MM.1S (cell line): ENCODE results near the gene FAHD1.

Experiments used
- DNase-seq: peaks from one replicate; pipeline ENCODE4 v3.0.0-alpha.2; 2015
- H2AFZ ChIP-seq: fragments of 300-600 bp; sonication (generic); 2 replicates; pipeline ENCODE4 v1.6.0; 2016; ENCODE audit warnings: antibody characterized with exemption, low read length
- H3F3A ChIP-seq: fragments of 300-600 bp; sonication (generic); 2 replicates; pipeline ENCODE4 v1.6.1; 2016; ENCODE audit warnings: mild to moderate bottlenecking, antibody characterized with exemption, low read length, moderate library complexity, mixed read lengths; ENCODE audit not compliant: insufficient read depth
- H3K27ac ChIP-seq: fragments of 300-600 bp; sonication (generic); 2 replicates; pipeline ENCODE4 v1.5.1; 2016; ENCODE audit warnings: mild to moderate bottlenecking, low read length
- H3K27me3 ChIP-seq: fragments of 300-600 bp; sonication (generic); replicated peaks from 2 replicates; pipeline ENCODE4 v1.6.0; 2016; ENCODE audit warnings: low read length; ENCODE audit not compliant: insufficient read depth
- H3K36me3 ChIP-seq: fragments of 300-600 bp; sonication (generic); replicated peaks from 2 replicates; pipeline ENCODE4 v1.6.1; 2016; ENCODE audit warnings: mild to moderate bottlenecking, low read length, mixed read lengths; ENCODE audit not compliant: insufficient read depth
- H3K4me1 ChIP-seq: fragments of 300-600 bp; sonication (generic); 2 replicates; pipeline ENCODE4 v1.6.1; 2016; ENCODE audit warnings: low read length, mixed read lengths
- H3K4me2 ChIP-seq: fragments of 300-600 bp; sonication (generic); 2 replicates; pipeline ENCODE4 v1.6.0; 2016; ENCODE audit warnings: low read depth, low read length
- H3K4me3 ChIP-seq: fragments of 300-600 bp; sonication (generic); 2 replicates; pipeline ENCODE4 v1.5.1; 2016; ENCODE audit warnings: low read length, mixed read lengths
- H3K79me2 ChIP-seq: fragments of 300-600 bp; sonication (generic); 2 replicates; pipeline ENCODE4 v1.6.1; 2016; ENCODE audit warnings: mixed run types, low read length, mixed read lengths
- H3K9ac ChIP-seq: fragments of 300-600 bp; sonication (generic); 2 replicates; pipeline ENCODE4 v1.6.1; 2016; ENCODE audit warnings: low read length, mixed read lengths
- H3K9me2 ChIP-seq: fragments of 300-600 bp; sonication (generic); replicated peaks from 2 replicates; pipeline ENCODE4 v1.6.1; 2016; ENCODE audit warnings: mild to moderate bottlenecking, low read length, mixed read lengths; ENCODE audit not compliant: insufficient read depth
- H3K9me3 ChIP-seq: fragments of 300-600 bp; sonication (generic); replicated peaks from 2 replicates; pipeline ENCODE4 v1.6.1; 2016; ENCODE audit warnings: mild to moderate bottlenecking, low read length, mixed read lengths; ENCODE audit not compliant: insufficient read depth
- H4K20me1 ChIP-seq: fragments of 300-600 bp; sonication (generic); 2 replicates; pipeline ENCODE4 v1.6.1; 2016; ENCODE audit warnings: mild to moderate bottlenecking, low read length, moderate library complexity, mixed read lengths; ENCODE audit not compliant: insufficient read depth
- CTCF ChIP-seq: fragments of 300-600 bp; sonication (generic); IDR thresholded peaks from 2 replicates; pipeline ENCODE4 v1.5.1; 2016; ENCODE audit warnings: antibody characterized with exemption, low read length, mixed read lengths
- EZH2 ChIP-seq: fragments of 300-600 bp; sonication (generic); optimal IDR thresholded peaks from 2 replicates; pipeline ENCODE3; 2017; ENCODE audit warnings: low read depth, mild to moderate bottlenecking, antibody characterized with exemption, low read length, mixed read lengths
- EZH2phosphoT487 ChIP-seq: fragments of 300-600 bp; sonication (generic); IDR thresholded peaks from 2 replicates; pipeline ENCODE4 v1.6.1; 2018; ENCODE audit warnings: antibody characterized with exemption, low read length

FAHD1 gene

GRCh38 chr16:1779234-1779701 lies 47.7 kb upstream of the FAHD1 start:
- Histone ChIP-seq H3K36me3 (no peaks in the 10 kb centered on the region), H3K27ac (no peak overlapping the region)

GRCh38 chr16:1779741-1780676 lies 47.0 kb upstream of the FAHD1 start:
- no peak overlapping the region for H3K27ac ChIP-seq
- H3K9me3 ChIP-seq, result no peaks in the 10 kb centered on the region
- TF ChIP-seq CTCF, result no peak
- H4K20me1 ChIP-seq, result no peaks in the 10 kb centered on the region
- DNase-seq, result no peak
- H2AFZ ChIP-seq, result no peak overlapping the region
- H3K36me3 ChIP-seq, result no peaks in the 10 kb centered on the region
- H3K4me1 ChIP-seq, result peaks cover 4% of the 10 kb centered on the region; the same call in 1 of the 2 replicates
- H3K9ac ChIP-seq, result no peak overlapping the region
- no peaks in the 10 kb centered on the region for H3K27me3 ChIP-seq
- no peaks in the 10 kb centered on the region for H3K9me2 ChIP-seq
- H3K4me2 ChIP-seq, result no peak overlapping the region
- no peak overlapping the region for H3K4me3 ChIP-seq
- peaks cover 17% of the 10 kb centered on the region; the same call in 1 of the 2 replicates for H3F3A ChIP-seq
- peaks cover 56% of the 10 kb centered on the region for H3K79me2 ChIP-seq

More at GRCh38 chr16:1779234-1779701, 47.7 kb upstream of the FAHD1 start:
- Histone ChIP-seq H3K27me3 (no peaks in the 10 kb centered on the region), H3K4me3 (no peak overlapping the region), H3K79me2 (peaks cover 56% of the 10 kb centered on the region), H3K9me2 (no peaks in the 10 kb centered on the region), H3K4me2 (no peak overlapping the region), H3F3A (peaks cover 17% of the 10 kb centered on the region; the same call in 1 of the 2 replicates), H3K9me3 (no peaks in the 10 kb centered on the region), H2AFZ (no peak overlapping the region), H3K9ac (no peak overlapping the region), H4K20me1 (no peaks in the 10 kb centered on the region), H3K4me1 (peaks cover 5% of the 10 kb centered on the region; the same call in 1 of the 2 replicates)
- no peak for TF ChIP-seq CTCF
- no peak for TF ChIP-seq EZH2
- no peak for TF ChIP-seq EZH2phosphoT487
- no peak for DNase-seq

GRCh38 chr16:1780677-1781072 lies 46.3 kb upstream of the FAHD1 start:
- Histone ChIP-seq H2AFZ (no peak overlapping the region), H3K9me2 (no peaks in the 10 kb centered on the region), H3K9me3 (no peaks in the 10 kb centered on the region), H3K27me3 (no peaks in the 10 kb centered on the region), H3K79me2 (peaks cover 56% of the 10 kb centered on the region), H3K27ac (no peak overlapping the region), H4K20me1 (no peaks in the 10 kb centered on the region), H3K4me3 (no peak overlapping the region), H3F3A (peaks cover 17% of the 10 kb centered on the region; the same call in 1 of the 2 replicates), H3K9ac (no peak overlapping the region), H3K4me2 (peak overlapping the region; percentile 91; the same call in 1 of the 2 replicates), H3K4me1 (peaks cover 4% of the 10 kb centered on the region; the same call in 1 of the 2 replicates), H3K36me3 (no peaks in the 10 kb centered on the region)
- DNase-seq, result no peak
- TF ChIP-seq CTCF, result no peak
- TF ChIP-seq EZH2phosphoT487, result no peak
